OCI-M2 (cell line): ENCODE measurements around the gene ZNF668.
"Not testable (repeated sequence)": the region's sequence is repeated elsewhere in the genome, so short reads cannot be mapped to it uniquely, and the experiment has no call there.

ENCODE experiments used
- DNase-seq: peaks from one replicate; lab custom pipeline; 2025; ENCODE audit not compliant: unreplicated experiment; lab: John Stamatoyannopoulos, UW

ZNF668 gene

DNA sequence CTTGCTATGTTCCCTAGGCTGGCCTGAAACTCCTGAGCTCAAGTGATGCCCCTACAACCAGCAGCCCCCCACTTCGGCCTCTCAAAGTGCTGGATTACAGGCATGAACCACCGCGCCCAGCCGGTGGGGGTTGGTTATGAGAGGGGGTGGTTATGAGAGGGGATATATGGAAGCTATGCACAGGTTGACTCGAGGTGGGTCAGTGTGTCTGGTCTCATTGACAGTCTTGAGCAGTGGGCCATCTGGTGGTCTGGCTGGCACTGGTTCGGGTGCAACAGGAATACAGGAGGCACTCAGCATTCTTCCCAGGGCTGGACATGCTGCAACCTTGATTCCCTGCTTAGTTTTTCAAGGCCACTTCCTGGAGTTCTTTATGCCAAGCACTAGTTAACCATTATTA lies 58.0 kb downstream of the ZNF668 start:
- DNase-seq: no peak

DNA sequence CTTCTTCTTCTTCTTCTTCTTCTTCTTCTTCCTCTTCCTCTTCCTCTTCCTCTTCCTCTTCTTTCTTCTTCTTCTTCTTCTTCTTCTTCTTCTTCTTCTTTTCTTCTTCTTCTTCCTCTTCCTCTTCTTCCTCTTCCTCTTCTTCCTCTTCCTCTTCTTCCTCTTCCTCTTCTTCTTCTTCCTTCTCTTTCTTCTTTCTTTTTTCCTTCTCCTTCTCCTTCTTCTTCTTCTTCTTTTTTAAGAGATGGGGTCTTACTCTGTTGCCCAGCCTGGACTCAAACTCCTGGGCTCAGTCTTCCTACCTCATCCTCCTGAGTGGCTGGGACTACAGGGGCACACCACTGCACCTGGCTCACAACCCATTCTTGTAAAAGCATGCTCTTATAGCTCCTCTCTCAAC lies 60.7 kb downstream of the ZNF668 start:
- DNase-seq: not testable (repeated sequence)

DNA sequence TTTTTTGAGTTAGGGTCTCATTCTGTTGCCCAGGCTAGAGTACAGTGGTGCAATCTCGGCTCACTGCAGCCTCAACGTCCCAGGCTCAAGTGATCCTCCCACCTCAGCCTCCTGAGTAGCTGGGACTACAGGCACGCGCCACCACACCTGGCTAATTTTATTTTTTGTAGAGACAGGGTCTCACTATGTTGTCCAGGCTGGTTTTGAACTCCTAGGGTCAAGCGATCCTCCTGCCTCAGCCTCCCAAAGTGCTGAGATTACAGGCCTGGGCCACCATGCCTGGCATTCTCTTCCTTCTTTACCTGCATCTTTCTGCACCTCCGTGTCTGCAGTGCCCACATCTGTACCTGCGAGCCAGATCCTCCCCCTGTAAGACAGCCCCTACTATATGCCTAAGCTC lies 62.2 kb downstream of the ZNF668 start:
- not testable (repeated sequence) for DNase-seq
